Caco-2 (cell line): ENCODE results near the gene DAPK1. TPM values are rescaled to one million over a fixed set of nuclear protein-coding genes. Genes with fewer than 3 reads are reported as not detected.

Source experiments
- BruUV-seq: library from RNA; stranded (reverse); fragments of 400-500 nt; replicated peaks from 2 replicates; lab custom pipeline; 2021; lab: Mats Ljungman, UMichigan
- CTCF ChIA-PET: fragments of 300-600 bp; sonication (Branson Sonifier 250); formaldehyde crosslinking; loops from one replicate; lab custom pipeline; 2022; ENCODE audit warnings: antibody characterized with exemption; lab: Charles Lee
- POLR2A ChIA-PET: fragments of 300-600 bp; sonication (Branson Sonifier 250); formaldehyde crosslinking; loops from one replicate; lab custom pipeline; 2022; ENCODE audit warnings: antibody characterized with exemption; lab: Charles Lee
- DNase-seq, 2 experiments: peaks; one replicate each; pipeline versions ENCODE4 v3.0.0 to v3.0.0-alpha.2; 2020 to 2022
- H3K27me3 ChIP-seq: replicated peaks from 2 replicates; pipeline ENCODE4 v1.6.0; 2011; ENCODE audit warnings: low read length; ENCODE audit not compliant: control insufficient read depth, insufficient read depth
- H3K36me3 ChIP-seq: 2 replicates; pipeline ENCODE4 v1.5.1; 2011; ENCODE audit warnings: low read length; ENCODE audit not compliant: control insufficient read depth, insufficient read depth
- H3K4me1 ChIP-seq: fragments of 250-450 bp; sonication (Bioruptor Pico); 2 replicates; pipeline ENCODE4 v1.5.1; 2020; ENCODE audit warnings: mild to moderate bottlenecking
- H3K4me3 ChIP-seq: 2 replicates; pipeline ENCODE4 v1.5.1; 2011; ENCODE audit warnings: low read depth, mild to moderate bottlenecking, control low read depth, low read length
- H3K9me3 ChIP-seq: fragments of 250-450 bp; sonication (Bioruptor Pico); 2 replicates; pipeline ENCODE4 v1.5.1; 2020; ENCODE audit warnings: mild to moderate bottlenecking, moderate library complexity
- H3K27ac Mint-ChIP-seq: one replicate; pipeline ENCODE4 v1.8.0; 2022; ENCODE audit warnings: mixed read lengths; ENCODE audit not compliant: unreplicated experiment
- H3K27me3 Mint-ChIP-seq: one replicate; pipeline ENCODE4 v1.8.0; 2022; ENCODE audit warnings: mixed read lengths; ENCODE audit not compliant: insufficient read depth, unreplicated experiment
- H3K36me3 Mint-ChIP-seq: one replicate; pipeline ENCODE4 v1.8.0; 2022; ENCODE audit warnings: mild to moderate bottlenecking, mixed read lengths; ENCODE audit not compliant: insufficient read depth, unreplicated experiment
- H3K4me1 Mint-ChIP-seq: one replicate; pipeline ENCODE4 v1.8.0; 2022; ENCODE audit warnings: low read depth, mixed read lengths; ENCODE audit not compliant: unreplicated experiment
- H3K4me3 Mint-ChIP-seq: one replicate; pipeline ENCODE4 v1.8.0; 2022; ENCODE audit warnings: mild to moderate bottlenecking, moderate library complexity, mixed read lengths; ENCODE audit not compliant: unreplicated experiment
- H3K9me3 Mint-ChIP-seq: one replicate; pipeline ENCODE4 v1.8.0; 2022; ENCODE audit warnings: mixed read lengths; ENCODE audit not compliant: unreplicated experiment
- intact Hi-C: fragments of 100-400 bp; cut with micrococcal nuclease; formaldehyde crosslinking; loops from one replicate; pipeline ENCODE4 v1.10.0; 2022; ENCODE audit not compliant: unreplicated experiment
- total RNA-seq: library from RNA; stranded (reverse); gene quantifications from 2 replicates; pipeline ENCODE4 v1.2.3, GENCODE V29; 2022
- TF ChIP-seq, protein P1 (sequence below), 2 experiments: fragments of 200-600 bp in 1 of 2; IDR thresholded peaks; 1 replicate in 1 of 2; 2 replicates in 1 of 2; pipeline versions ENCODE4 v1.5.1 to v1.8.0; 2011 to 2022; ENCODE audit warnings: antibody characterized with exemption in 1 of 2, control low read depth in 1 of 2, inconsistent platforms in 1 of 2, low read depth in 1 of 2, low read length in 1 of 2, mild to moderate bottlenecking in 1 of 2, moderate library complexity in 1 of 2; ENCODE audit not compliant: insufficient read depth in 1 of 2, severe bottlenecking in 1 of 2, unreplicated experiment in 1 of 2

Gene DAPK1
- total RNA-seq, 1 experiment from 2014 or later, result 79.2 TPM

DNA sequence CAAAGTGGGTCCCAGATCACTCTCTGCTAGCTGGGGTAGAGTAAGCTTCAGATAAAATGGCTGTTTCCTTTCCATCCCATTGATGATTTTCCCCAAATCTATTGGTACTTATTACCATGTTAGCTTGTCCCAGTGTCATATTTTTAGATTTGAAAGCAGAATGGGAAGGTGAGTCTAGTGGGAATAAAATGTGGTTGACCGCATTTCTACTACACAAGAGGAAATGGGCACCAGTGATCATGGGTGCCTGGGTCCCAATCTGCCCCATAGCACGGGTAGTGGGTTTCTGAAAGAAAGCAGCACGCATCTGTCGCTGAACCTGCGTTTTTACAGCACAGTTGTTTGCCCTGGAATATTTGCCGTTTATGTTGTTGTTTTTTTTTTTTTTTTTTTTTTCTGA is 20.1 kb downstream of the DAPK1 start:
- CTCF ChIA-PET, result interaction anchor here (0.6 kb wide), 1 partner anchor 11 kb away, joined by 4 read pairs; no protein-coding TSS in a partner anchor
- POLR2A ChIA-PET, result interaction anchor here (0.6 kb wide), 1 partner anchor 366 kb away, joined by 8 read pairs; no protein-coding TSS in a partner anchor
- intact Hi-C loops, result no loop called here
- Histone ChIP-seq H3K4me1 (no peaks in the 10 kb centered on the region), H3K27me3 (no peaks in the 10 kb centered on the region), H3K36me3 (no peaks in the 10 kb centered on the region), H3K9me3 (no peaks in the 10 kb centered on the region), H3K4me3 (no peak overlapping the region)
- DNase-seq, result no peak
- H3K36me3 Mint-ChIP-seq, result peaks cover 14% of the 10 kb centered on the region
- H3K4me1 Mint-ChIP-seq, result no peaks in the 10 kb centered on the region
- H3K9me3 Mint-ChIP-seq, result no peaks in the 10 kb centered on the region
- TF ChIP-seq, protein P1, sequence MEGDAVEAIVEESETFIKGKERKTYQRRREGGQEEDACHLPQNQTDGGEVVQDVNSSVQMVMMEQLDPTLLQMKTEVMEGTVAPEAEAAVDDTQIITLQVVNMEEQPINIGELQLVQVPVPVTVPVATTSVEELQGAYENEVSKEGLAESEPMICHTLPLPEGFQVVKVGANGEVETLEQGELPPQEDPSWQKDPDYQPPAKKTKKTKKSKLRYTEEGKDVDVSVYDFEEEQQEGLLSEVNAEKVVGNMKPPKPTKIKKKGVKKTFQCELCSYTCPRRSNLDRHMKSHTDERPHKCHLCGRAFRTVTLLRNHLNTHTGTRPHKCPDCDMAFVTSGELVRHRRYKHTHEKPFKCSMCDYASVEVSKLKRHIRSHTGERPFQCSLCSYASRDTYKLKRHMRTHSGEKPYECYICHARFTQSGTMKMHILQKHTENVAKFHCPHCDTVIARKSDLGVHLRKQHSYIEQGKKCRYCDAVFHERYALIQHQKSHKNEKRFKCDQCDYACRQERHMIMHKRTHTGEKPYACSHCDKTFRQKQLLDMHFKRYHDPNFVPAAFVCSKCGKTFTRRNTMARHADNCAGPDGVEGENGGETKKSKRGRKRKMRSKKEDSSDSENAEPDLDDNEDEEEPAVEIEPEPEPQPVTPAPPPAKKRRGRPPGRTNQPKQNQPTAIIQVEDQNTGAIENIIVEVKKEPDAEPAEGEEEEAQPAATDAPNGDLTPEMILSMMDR (IDR thresholded peaks at IDR 0.05; ENCODE audit: insufficient read depth in 1 of 2, low read depth in 1 of 2, low read length in 1 of 2, severe bottlenecking in 1 of 2, unreplicated experiment in 1 of 2), result no peak
- no peak overlapping the region for H3K27ac Mint-ChIP-seq
- no peaks in the 10 kb centered on the region for H3K27me3 Mint-ChIP-seq
- H3K4me3 Mint-ChIP-seq, result no peak overlapping the region
- no TSS peak for BruUV-seq

DNA sequence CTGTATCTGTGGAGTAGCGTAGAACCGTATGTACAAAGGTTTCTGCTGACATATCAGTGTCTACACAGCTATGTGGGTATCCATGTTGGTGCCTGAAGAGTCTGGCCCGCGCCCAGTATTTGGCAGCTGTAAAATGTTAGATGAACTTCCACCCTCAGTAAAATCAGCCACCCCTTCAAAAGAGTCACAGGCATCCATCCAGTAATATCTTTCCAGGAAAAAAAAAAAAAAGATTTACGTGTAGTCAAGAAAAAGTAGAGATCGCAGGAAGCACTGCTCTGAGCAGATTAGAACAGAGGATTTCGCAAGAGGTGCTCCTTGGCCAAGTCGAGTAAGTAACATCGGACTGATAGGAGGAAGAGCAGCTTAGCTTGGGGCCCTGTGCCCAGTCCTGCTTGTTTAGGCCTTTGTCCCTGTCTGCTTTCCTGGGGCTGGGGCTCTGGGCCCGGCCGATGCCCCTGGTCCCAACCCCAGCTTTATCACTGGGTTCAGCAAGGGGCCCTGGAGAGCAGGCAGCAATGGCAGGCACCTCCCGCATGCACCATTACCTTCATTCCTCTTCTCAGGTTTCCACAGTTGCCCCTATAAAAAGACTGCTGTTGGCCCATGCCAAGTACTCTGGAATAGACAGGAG is 21.2 kb downstream of the DAPK1 start:
- intact Hi-C loops, result no loop called here
- POLR2A ChIA-PET, result no interaction called here
- Mint-ChIP-seq H3K27me3 (no peaks in the 10 kb centered on the region), H3K4me3 (no peak overlapping the region), H3K9me3 (no peaks in the 10 kb centered on the region), H3K27ac (no peak overlapping the region), H3K4me1 (no peaks in the 10 kb centered on the region), H3K36me3 (peaks cover 19% of the 10 kb centered on the region)
- Histone ChIP-seq H3K4me3 (no peak overlapping the region), H3K27me3 (no peaks in the 10 kb centered on the region), H3K9me3 (no peaks in the 10 kb centered on the region), H3K4me1 (no peaks in the 10 kb centered on the region), H3K36me3 (no peaks in the 10 kb centered on the region)
- DNase-seq, result no peak
- no TSS peak for BruUV-seq
- CTCF ChIA-PET, result no interaction called here
- TF ChIP-seq, protein P1 (IDR thresholded peaks at IDR 0.05; ENCODE audit: insufficient read depth in 1 of 2, low read depth in 1 of 2, low read length in 1 of 2, severe bottlenecking in 1 of 2, unreplicated experiment in 1 of 2), result no peak

DNA sequence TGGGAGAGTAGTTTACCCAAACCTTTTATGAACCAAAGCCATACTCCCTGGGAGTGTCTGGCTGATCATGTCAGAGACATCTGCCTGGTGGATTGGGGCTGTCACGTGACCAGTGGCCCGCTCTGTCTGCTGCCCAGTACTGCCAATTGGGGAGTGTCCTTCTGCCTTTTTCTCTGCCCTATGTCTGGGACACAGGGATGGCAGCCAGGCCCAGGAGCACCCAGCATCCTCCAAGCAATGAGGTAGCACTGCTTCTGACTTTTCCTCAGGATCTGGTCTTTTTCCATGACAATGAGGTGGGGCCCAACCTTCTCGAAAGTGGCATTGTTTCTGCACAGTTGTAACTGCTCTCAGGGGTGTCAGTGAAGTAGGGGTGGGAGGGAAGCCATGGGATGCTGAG is 21.8 kb downstream of the DAPK1 start:
- H3K36me3 ChIP-seq, result no peaks in the 10 kb centered on the region
- no peak overlapping the region for H3K4me3 Mint-ChIP-seq
- H3K27me3 Mint-ChIP-seq, result no peaks in the 10 kb centered on the region
- BruUV-seq, result no TSS peak
- TF ChIP-seq, protein P1 (IDR thresholded peaks at IDR 0.05; ENCODE audit: insufficient read depth in 1 of 2, low read depth in 1 of 2, low read length in 1 of 2, severe bottlenecking in 1 of 2, unreplicated experiment in 1 of 2), result no peak
- no peaks in the 10 kb centered on the region for H3K9me3 Mint-ChIP-seq
- H3K27ac Mint-ChIP-seq, result no peak overlapping the region
- ChIA-PET POLR2A (no interaction called here), CTCF (no interaction called here)
- H3K4me1 Mint-ChIP-seq, result no peaks in the 10 kb centered on the region
- no peak overlapping the region for H3K4me3 ChIP-seq
- H3K27me3 ChIP-seq, result no peaks in the 10 kb centered on the region
- H3K4me1 ChIP-seq, result no peaks in the 10 kb centered on the region
- DNase-seq, result no peak
- H3K36me3 Mint-ChIP-seq, result peaks cover 19% of the 10 kb centered on the region
- no peaks in the 10 kb centered on the region for H3K9me3 ChIP-seq
- intact Hi-C loops, result no loop called here
